Pons (tissue), 1 donor: ENCODE data around the gene TMTC1.
"Not testable (repeated sequence)": the region's sequence is repeated elsewhere in the genome, so short reads cannot be mapped to it uniquely, and the experiment has no call there.

Source experiments
- DNase-seq: peaks from one replicate; pipeline ENCODE4 v3.0.0-alpha.2; 2016; ENCODE audit warnings: low spot score

Gene TMTC1

GRCh38 chr12:29566441-29566840, 217.3 kb downstream of the TMTC1 start:
- DNase-seq, result no peak

GRCh38 chr12:29565727-29566126, 218.0 kb downstream of the TMTC1 start:
- DNase-seq, result no peak

GRCh38 chr12:29564925-29565324, 218.8 kb downstream of the TMTC1 start:
- no peak for DNase-seq

GRCh38 chr12:29563636-29564035, 220.1 kb downstream of the TMTC1 start:
- no peak for DNase-seq

- no peak for DNase-seq
Measured at GRCh38 chr12:29563071-29563470, 220.7 kb downstream of the TMTC1 start.

GRCh38 chr12:29562110-29562804, 221.5 kb downstream of the TMTC1 start:
- no peak for DNase-seq

GRCh38 chr12:29561664-29562071, 222.1 kb downstream of the TMTC1 start:
- DNase-seq, result no peak

- DNase-seq, result no peak
Measured at GRCh38 chr12:29559198-29559597, 224.5 kb downstream of the TMTC1 start.

GRCh38 chr12:29556363-29556762, 227.4 kb downstream of the TMTC1 start:
- no peak for DNase-seq

GRCh38 chr12:29555451-29555850, 228.3 kb downstream of the TMTC1 start:
- not testable (repeated sequence) for DNase-seq

- DNase-seq, result no peak
Measured at GRCh38 chr12:29552994-29553748, 230.6 kb downstream of the TMTC1 start.

- DNase-seq, result peak; percentile 50
Measured at GRCh38 chr12:29552324-29552927, 231.3 kb downstream of the TMTC1 start.

GRCh38 chr12:29551812-29552211, 231.9 kb downstream of the TMTC1 start:
- no peak for DNase-seq

GRCh38 chr12:29547864-29548263, 235.9 kb downstream of the TMTC1 start:
- DNase-seq, result no peak

GRCh38 chr12:29547151-29547632, 236.6 kb downstream of the TMTC1 start:
- DNase-seq, result no peak

- no peak for DNase-seq
Measured at GRCh38 chr12:29546000-29546399, 237.7 kb downstream of the TMTC1 start.

- no peak for DNase-seq
Measured at GRCh38 chr12:29545102-29545467, 238.7 kb downstream of the TMTC1 start.

- no peak for DNase-seq
Measured at GRCh38 chr12:29544428-29545101, 239.2 kb downstream of the TMTC1 start.

GRCh38 chr12:29543036-29543435, 240.7 kb downstream of the TMTC1 start:
- DNase-seq, result no peak

GRCh38 chr12:29537298-29537697, 246.4 kb downstream of the TMTC1 start:
- DNase-seq, result no peak

- no peak for DNase-seq
Measured at GRCh38 chr12:29534935-29535334, 248.8 kb downstream of the TMTC1 start.

GRCh38 chr12:29533815-29534489, 249.8 kb downstream of the TMTC1 start:
- DNase-seq, result no peak
